HEK293 (cell line): ENCODE measurements around the gene EXOC3.

ENCODE experiments used
- GLIS2 ChIP-seq: fragments of 450-650 bp; formaldehyde crosslinking; IDR thresholded peaks from 2 replicates; pipeline ENCODE4 v1.5.1; 2016; ENCODE audit warnings: missing biosample characterization, missing genetic modification characterization
- SALL2 ChIP-seq: fragments of 450-650 bp; formaldehyde crosslinking; IDR thresholded peaks from 2 replicates; pipeline ENCODE4 v1.5.0; 2017; ENCODE audit warnings: missing biosample characterization, mild to moderate bottlenecking, missing genetic modification characterization, borderline replicate concordance
- SP7 ChIP-seq: fragments of 450-650 bp; formaldehyde crosslinking; IDR thresholded peaks from 2 replicates; pipeline ENCODE4 v1.5.1; 2016; ENCODE audit warnings: missing biosample characterization, missing genetic modification characterization
- TRIM28 ChIP-seq: IDR thresholded peaks from 2 replicates; pipeline ENCODE4 v1.6.1; 2011; ENCODE audit warnings: low read length, control low read depth, borderline replicate concordance
- ZNF24 ChIP-seq: fragments of 450-650 bp; formaldehyde crosslinking; IDR thresholded peaks from 2 replicates; pipeline ENCODE4 v1.5.1; 2016; ENCODE audit warnings: missing biosample characterization, missing genetic modification characterization
- ZNF266 ChIP-seq: fragments of 450-650 bp; formaldehyde crosslinking; IDR thresholded peaks from 2 replicates; pipeline ENCODE4 v1.5.1; 2016; ENCODE audit warnings: missing biosample characterization, missing genetic modification characterization, low read depth
- ZNF311 ChIP-seq: fragments of 450-650 bp; formaldehyde crosslinking; IDR thresholded peaks from 2 replicates; pipeline ENCODE4 v1.5.1; 2017; ENCODE audit warnings: missing biosample characterization, missing genetic modification characterization, borderline replicate concordance
- ZNF404 ChIP-seq: fragments of 450-650 bp; formaldehyde crosslinking; IDR thresholded peaks from 2 replicates; pipeline ENCODE4 v1.5.1; 2017; ENCODE audit warnings: missing biosample characterization, missing genetic modification characterization
- ZNF792 ChIP-seq: fragments of 450-650 bp; formaldehyde crosslinking; IDR thresholded peaks from 2 replicates; pipeline ENCODE4 v1.5.1; 2016; ENCODE audit warnings: missing biosample characterization, missing genetic modification characterization
- ZNF843 ChIP-seq: fragments of 450-650 bp; formaldehyde crosslinking; IDR thresholded peaks from 2 replicates; pipeline ENCODE4 v1.5.1; 2016; ENCODE audit warnings: missing biosample characterization, missing genetic modification characterization
- TF ChIP-seq, protein P1 (sequence below): fragments of 450-650 bp; formaldehyde crosslinking; IDR thresholded peaks from 2 replicates; pipeline ENCODE4 v1.5.1; 2016; ENCODE audit warnings: missing biosample characterization, missing genetic modification characterization
- TF ChIP-seq, protein P2 (sequence below): fragments of 450-650 bp; formaldehyde crosslinking; IDR thresholded peaks from 2 replicates; pipeline ENCODE4 v1.5.1; 2016; ENCODE audit warnings: missing biosample characterization, missing genetic modification characterization
- TF ChIP-seq, protein P3 (sequence below): fragments of 450-650 bp; formaldehyde crosslinking; IDR thresholded peaks from 2 replicates; pipeline ENCODE4 v1.5.1; 2016; ENCODE audit warnings: missing biosample characterization, missing genetic modification characterization

DNA sequence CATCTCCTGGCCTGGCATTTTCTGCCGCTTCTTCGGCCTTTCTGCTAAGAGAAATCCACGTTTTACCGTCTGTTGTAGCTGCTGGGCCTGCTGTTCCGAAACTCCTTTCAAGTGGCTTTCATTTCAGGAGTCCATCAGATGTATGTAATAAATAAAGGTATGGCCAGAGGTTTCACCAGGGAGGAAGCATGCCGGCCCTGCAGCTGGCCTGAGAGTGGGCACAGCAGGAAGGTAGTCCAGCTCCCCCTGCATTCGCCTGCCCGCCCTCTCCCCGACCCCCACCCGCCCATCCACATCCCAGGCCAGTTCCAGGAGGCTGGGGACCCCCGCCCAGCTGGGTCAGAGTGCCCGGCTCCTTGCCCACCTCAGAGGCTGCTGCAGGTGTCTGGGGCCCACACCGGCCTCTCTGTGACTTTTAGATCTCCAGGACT, 46.4 kb upstream of the EXOC3 start:
- TF ChIP-seq GLIS2 (tag by site-specific recombination) (no peak), ZNF311 (tag by site-specific recombination) (no peak), SALL2 (tag by site-specific recombination) (no peak), ZNF24 (tag by site-specific recombination) (no peak), ZNF404 (tag by site-specific recombination) (no peak), TRIM28 (no peak), ZNF266 (tag by site-specific recombination) (no peak), ZNF792 (tag by site-specific recombination) (no peak), ZNF843 (tag by site-specific recombination) (no peak), SP7 (tag by site-specific recombination) (no peak)
- TF ChIP-seq, protein P1, sequence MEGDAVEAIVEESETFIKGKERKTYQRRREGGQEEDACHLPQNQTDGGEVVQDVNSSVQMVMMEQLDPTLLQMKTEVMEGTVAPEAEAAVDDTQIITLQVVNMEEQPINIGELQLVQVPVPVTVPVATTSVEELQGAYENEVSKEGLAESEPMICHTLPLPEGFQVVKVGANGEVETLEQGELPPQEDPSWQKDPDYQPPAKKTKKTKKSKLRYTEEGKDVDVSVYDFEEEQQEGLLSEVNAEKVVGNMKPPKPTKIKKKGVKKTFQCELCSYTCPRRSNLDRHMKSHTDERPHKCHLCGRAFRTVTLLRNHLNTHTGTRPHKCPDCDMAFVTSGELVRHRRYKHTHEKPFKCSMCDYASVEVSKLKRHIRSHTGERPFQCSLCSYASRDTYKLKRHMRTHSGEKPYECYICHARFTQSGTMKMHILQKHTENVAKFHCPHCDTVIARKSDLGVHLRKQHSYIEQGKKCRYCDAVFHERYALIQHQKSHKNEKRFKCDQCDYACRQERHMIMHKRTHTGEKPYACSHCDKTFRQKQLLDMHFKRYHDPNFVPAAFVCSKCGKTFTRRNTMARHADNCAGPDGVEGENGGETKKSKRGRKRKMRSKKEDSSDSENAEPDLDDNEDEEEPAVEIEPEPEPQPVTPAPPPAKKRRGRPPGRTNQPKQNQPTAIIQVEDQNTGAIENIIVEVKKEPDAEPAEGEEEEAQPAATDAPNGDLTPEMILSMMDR (tag by site-specific recombination): no peak
- TF ChIP-seq, protein P2, sequence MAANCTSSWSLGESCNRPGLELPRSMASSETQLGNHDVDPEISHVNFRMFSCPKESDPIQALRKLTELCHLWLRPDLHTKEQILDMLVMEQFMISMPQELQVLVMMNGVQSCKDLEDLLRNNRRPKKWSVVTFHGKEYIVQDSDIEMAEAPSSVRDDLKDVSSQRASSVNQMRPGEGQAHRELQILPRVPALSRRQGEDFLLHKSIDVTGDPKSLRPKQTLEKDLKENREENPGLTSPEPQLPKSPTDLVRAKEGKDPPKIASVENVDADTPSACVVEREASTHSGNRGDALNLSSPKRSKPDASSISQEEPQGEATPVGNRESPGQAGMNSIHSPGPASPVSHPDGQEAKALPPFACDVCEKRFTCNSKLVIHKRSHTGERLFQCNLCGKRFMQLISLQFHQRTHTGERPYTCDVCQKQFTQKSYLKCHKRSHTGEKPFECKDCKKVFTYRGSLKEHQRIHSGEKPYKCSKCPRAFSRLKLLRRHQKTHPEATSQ (tag by site-specific recombination): no peak
- TF ChIP-seq, protein P3, sequence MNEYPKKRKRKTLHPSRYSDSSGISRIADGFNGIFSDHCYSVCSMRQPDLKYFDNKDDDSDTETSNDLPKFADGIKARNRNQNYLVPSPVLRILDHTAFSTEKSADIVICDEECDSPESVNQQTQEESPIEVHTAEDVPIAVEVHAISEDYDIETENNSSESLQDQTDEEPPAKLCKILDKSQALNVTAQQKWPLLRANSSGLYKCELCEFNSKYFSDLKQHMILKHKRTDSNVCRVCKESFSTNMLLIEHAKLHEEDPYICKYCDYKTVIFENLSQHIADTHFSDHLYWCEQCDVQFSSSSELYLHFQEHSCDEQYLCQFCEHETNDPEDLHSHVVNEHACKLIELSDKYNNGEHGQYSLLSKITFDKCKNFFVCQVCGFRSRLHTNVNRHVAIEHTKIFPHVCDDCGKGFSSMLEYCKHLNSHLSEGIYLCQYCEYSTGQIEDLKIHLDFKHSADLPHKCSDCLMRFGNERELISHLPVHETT (tag by site-specific recombination): no peak
